DMS53 (cell line): ENCODE measurements around the gene C2.
"Not testable (repeated sequence)": the region's sequence is repeated elsewhere in the genome, so short reads cannot be mapped to it uniquely, and the experiment has no call there.

Source experiments
- DNase-seq: peaks from one replicate; lab custom pipeline; 2025; lab: John Stamatoyannopoulos, UW

The C2 gene

GRCh38 chr6:31958412-31958740 lies 30.9 kb downstream of the C2 start:
- DNase-seq: no peak

GRCh38 chr6:31958741-31959739 lies 31.5 kb downstream of the C2 start, which contains the start of the genes NELFE and SKIC2:
Gene NELFE (minus strand): TSS chr6:31958971. CDS start chr6:31958446, 525 bp downstream.
Gene SKIC2 (plus strand): TSS chr6:31959175. CDS start chr6:31959193, 18 bp downstream.
- peak; percentile 99 for DNase-seq

GRCh38 chr6:31961616-31962015 lies 34.1 kb downstream of the C2 start:
- no peak for DNase-seq

GRCh38 chr6:31963921-31964320 lies 36.4 kb downstream of the C2 start:
- DNase-seq: no peak

- no peak for DNase-seq
Observed at GRCh38 chr6:31965700-31966099, 38.2 kb downstream of the C2 start.

GRCh38 chr6:31966506-31966905 lies 39.0 kb downstream of the C2 start:
- no peak for DNase-seq

GRCh38 chr6:31966997-31967925 lies 39.7 kb downstream of the C2 start:
- DNase-seq: no peak

- DNase-seq: no peak
Observed at GRCh38 chr6:31967926-31968320, 40.4 kb downstream of the C2 start.

- DNase-seq: no peak
Observed at GRCh38 chr6:31968326-31968725, 40.8 kb downstream of the C2 start.

- no peak for DNase-seq
Observed at GRCh38 chr6:31968791-31969711, 41.5 kb downstream of the C2 start.

GRCh38 chr6:31969712-31970603 lies 42.4 kb downstream of the C2 start:
- peak; percentile 22 for DNase-seq

GRCh38 chr6:31970604-31971271 lies 43.2 kb downstream of the C2 start:
- peak; percentile 89 for DNase-seq

GRCh38 chr6:31971279-31971992 lies 43.9 kb downstream of the C2 start:
- no peak for DNase-seq

- DNase-seq: peak; percentile 99
Observed at GRCh38 chr6:31971993-31972708, 44.6 kb downstream of the C2 start, which contains the start of gene DXO. Gene DXO (minus strand): TSS chr6:31972138. CDS start chr6:31971675, 463 bp downstream.

- DNase-seq: peak; percentile 54
Observed at GRCh38 chr6:31972709-31973350, 45.3 kb downstream of the C2 start.

GRCh38 chr6:31976065-31976464 lies 48.5 kb downstream of the C2 start:
- not testable (repeated sequence) for DNase-seq

- DNase-seq: no peak
Observed at GRCh38 chr6:31977816-31978431, 50.4 kb downstream of the C2 start.
